Endothelial cell of hepatic sinusoid (primary cell): ENCODE data around the gene AHCY.

ENCODE experiments used
- in situ Hi-C: cut with HindIII; loops from 2 replicates; pipeline ENCODE4 v1.10.0; 2017; ENCODE audit warnings: low sequenced_read_pairs

AHCY gene

GRCh38 chr20:34302723-34303533, at the start of gene AHCY:
AHCY (minus strand) TSS chr20:34303355; CDS start chr20:34303270, 85 bp downstream.
- in situ Hi-C loops: no loop called here

- in situ Hi-C loops: no loop called here
Measured at GRCh38 chr20:34350095-34350494, 46.9 kb upstream of the AHCY start.

- in situ Hi-C loops: loop anchor here (25.0 kb wide), 1 partner anchor 165 kb away; the partner anchor contains the start of gene DYNLRB1
Measured at GRCh38 chr20:34347571-34347970, 44.4 kb upstream of the AHCY start.

GRCh38 chr20:34346533-34346865, 43.3 kb upstream of the AHCY start:
- in situ Hi-C loops: loop anchor here (25.0 kb wide), 1 partner anchor 166 kb away; the partner anchor contains the start of gene DYNLRB1

GRCh38 chr20:34345839-34346532, 42.8 kb upstream of the AHCY start:
- in situ Hi-C loops: loop anchor here (25.0 kb wide), 1 partner anchor 166 kb away; the partner anchor contains the start of gene DYNLRB1

GRCh38 chr20:34345402-34345736, 42.2 kb upstream of the AHCY start:
- in situ Hi-C loops: loop anchor here (25.0 kb wide), 1 partner anchor 167 kb away; the partner anchor contains the start of gene DYNLRB1

GRCh38 chr20:34344238-34344637, 41.1 kb upstream of the AHCY start:
- in situ Hi-C loops: loop anchor here (25.0 kb wide), 1 partner anchor 168 kb away; the partner anchor contains the start of gene DYNLRB1

- in situ Hi-C loops: loop anchor here (25.0 kb wide), 1 partner anchor 169 kb away; the partner anchor contains the start of gene DYNLRB1
Measured at GRCh38 chr20:34343458-34344211, 40.5 kb upstream of the AHCY start.

- in situ Hi-C loops: loop anchor here (25.0 kb wide), 1 partner anchor 171 kb away; the partner anchor contains the start of gene DYNLRB1
Measured at GRCh38 chr20:34341199-34341598, 38.0 kb upstream of the AHCY start.

- in situ Hi-C loops: loop anchor here (25.0 kb wide), 1 partner anchor 172 kb away; the partner anchor contains the start of gene DYNLRB1
Measured at GRCh38 chr20:34340726-34341125, 37.6 kb upstream of the AHCY start.

- in situ Hi-C loops: loop anchor here (5.0 to 25.0 kb wide), 2 partner anchors 64 to 174 kb away; partner anchors contain the start of gene DYNLRB1
Measured at GRCh38 chr20:34337982-34338726, 35.0 kb upstream of the AHCY start.

- in situ Hi-C loops: loop anchor here (5.0 to 25.0 kb wide), 2 partner anchors 65 to 175 kb away; partner anchors contain the start of gene DYNLRB1
Measured at GRCh38 chr20:34337544-34337943, 34.4 kb upstream of the AHCY start.

- in situ Hi-C loops: loop anchor here (5.0 to 25.0 kb wide), 2 partner anchors 67 to 177 kb away; partner anchors contain the start of gene DYNLRB1
Measured at GRCh38 chr20:34334654-34335407, 31.7 kb upstream of the AHCY start.

- in situ Hi-C loops: loop anchor here (25.0 kb wide), 1 partner anchor 179 kb away; the partner anchor contains the start of gene DYNLRB1
Measured at GRCh38 chr20:34333786-34334185, 30.6 kb upstream of the AHCY start.

- in situ Hi-C loops: loop anchor here (25.0 kb wide), 1 partner anchor 180 kb away; the partner anchor contains the start of gene DYNLRB1
Measured at GRCh38 chr20:34332262-34332920, 29.2 kb upstream of the AHCY start.

GRCh38 chr20:34331838-34332237, 28.7 kb upstream of the AHCY start:
- in situ Hi-C loops: loop anchor here (25.0 kb wide), 1 partner anchor 180 kb away; the partner anchor contains the start of gene DYNLRB1

- in situ Hi-C loops: loop anchor here (25.0 kb wide), 1 partner anchor 181 kb away; the partner anchor contains the start of gene DYNLRB1
Measured at GRCh38 chr20:34330861-34331544, 27.8 kb upstream of the AHCY start.
